H1 (cell line): ENCODE measurements around the gene NEK9.

Experiments
- EP300 ChIP-seq, 2 experiments: IDR thresholded peaks; 1 replicate in 1 of 2; 2 replicates in 1 of 2; pipeline ENCODE4 v1.6.1; 2011 to 2012; ENCODE audit warnings: low read depth in 2 of 2, low read length in 2 of 2, mild to moderate bottlenecking in 2 of 2, borderline replicate concordance in 1 of 2, inconsistent platforms in 1 of 2, moderate library complexity in 1 of 2
- EZH2 ChIP-seq: fragments of 200-600 bp; sonication (generic); IDR thresholded peaks from 2 replicates; pipeline ENCODE4 v1.7.1; 2012; ENCODE audit warnings: low read depth, mild to moderate bottlenecking, moderate library complexity, low read length, inconsistent platforms; ENCODE audit not compliant: severe bottlenecking
- POLR2A ChIP-seq, 2 experiments: IDR thresholded peaks; 1 replicate in 1 of 2; 2 replicates in 1 of 2; pipeline ENCODE4 v1.6.1; 2011; ENCODE audit warnings: low read depth in 2 of 2, low read length in 2 of 2, mild to moderate bottlenecking in 2 of 2; ENCODE audit errors: control extremely low read depth in 1 of 2
- TF ChIP-seq, protein P1 (sequence below), 3 experiments: IDR thresholded peaks; 1 replicate in 2 of 3; 2 replicates in 1 of 3; pipeline versions ENCODE4 v1.5.1 to v1.6.1; 2011; ENCODE audit warnings: low read length in 3 of 3, mild to moderate bottlenecking in 3 of 3, inconsistent platforms in 2 of 3, low read depth in 1 of 3, moderate library complexity in 1 of 3; ENCODE audit not compliant: insufficient read depth in 1 of 3; ENCODE audit errors: control extremely low read depth in 1 of 3

DNA sequence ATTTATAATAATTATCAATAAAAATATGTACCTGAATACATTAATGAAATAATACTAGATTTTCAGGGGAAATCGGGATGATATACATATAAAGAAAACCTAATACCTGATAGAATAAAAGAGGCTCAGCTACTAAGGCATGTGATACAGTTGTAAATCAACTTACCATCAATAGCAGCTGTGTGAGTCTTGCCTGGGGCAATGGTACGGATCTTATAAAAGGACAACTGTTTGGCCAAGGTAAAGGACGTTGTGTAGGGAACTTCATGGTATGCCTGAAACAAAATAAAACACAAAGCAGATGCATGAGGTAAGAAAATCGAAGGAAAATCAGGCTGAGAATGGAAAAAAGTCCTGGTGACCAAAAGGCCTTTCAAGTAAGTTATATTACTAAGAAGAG, 25.4 kb downstream of the NEK9 start:
- TF ChIP-seq POLR2A (IDR thresholded peaks at IDR 0.05; ENCODE audit: control extremely low read depth in 1 of 2, low read depth in 2 of 2, low read length in 2 of 2) (no peak), EZH2 (no peak), EP300 (IDR thresholded peaks at IDR 0.05; ENCODE audit: borderline replicate concordance in 1 of 2, low read depth in 2 of 2, low read length in 2 of 2) (no peak)
- TF ChIP-seq, protein P1, sequence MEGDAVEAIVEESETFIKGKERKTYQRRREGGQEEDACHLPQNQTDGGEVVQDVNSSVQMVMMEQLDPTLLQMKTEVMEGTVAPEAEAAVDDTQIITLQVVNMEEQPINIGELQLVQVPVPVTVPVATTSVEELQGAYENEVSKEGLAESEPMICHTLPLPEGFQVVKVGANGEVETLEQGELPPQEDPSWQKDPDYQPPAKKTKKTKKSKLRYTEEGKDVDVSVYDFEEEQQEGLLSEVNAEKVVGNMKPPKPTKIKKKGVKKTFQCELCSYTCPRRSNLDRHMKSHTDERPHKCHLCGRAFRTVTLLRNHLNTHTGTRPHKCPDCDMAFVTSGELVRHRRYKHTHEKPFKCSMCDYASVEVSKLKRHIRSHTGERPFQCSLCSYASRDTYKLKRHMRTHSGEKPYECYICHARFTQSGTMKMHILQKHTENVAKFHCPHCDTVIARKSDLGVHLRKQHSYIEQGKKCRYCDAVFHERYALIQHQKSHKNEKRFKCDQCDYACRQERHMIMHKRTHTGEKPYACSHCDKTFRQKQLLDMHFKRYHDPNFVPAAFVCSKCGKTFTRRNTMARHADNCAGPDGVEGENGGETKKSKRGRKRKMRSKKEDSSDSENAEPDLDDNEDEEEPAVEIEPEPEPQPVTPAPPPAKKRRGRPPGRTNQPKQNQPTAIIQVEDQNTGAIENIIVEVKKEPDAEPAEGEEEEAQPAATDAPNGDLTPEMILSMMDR (IDR thresholded peaks at IDR 0.05; ENCODE audit: control extremely low read depth in 1 of 3, insufficient read depth in 1 of 3, low read depth in 1 of 3, low read length in 3 of 3) = no peak
